ENCODE results near the gene CD6. TPM values are rescaled to one million over a fixed set of nuclear protein-coding genes. Genes with fewer than 3 reads are reported as not detected.
"Not testable (repeated sequence)": the region's sequence is repeated elsewhere in the genome, so short reads cannot be mapped to it uniquely, and the experiment has no call there.

CD6 gene
- total and polyA plus RNA-seq, 3 experiments from 2014 or later: 156 to 233 (median 229) TPM

- no peaks in the 10 kb centered on the region for H3K9me3 Mint-ChIP-seq
- H3K4me1 Mint-ChIP-seq: peaks cover 39 to 78% (median 68%) of the 10 kb centered on the region in 3 donors
- H3K4me3 ChIP-seq (ENCODE audit: low read length): no peak overlapping the region
- ChIA-PET POLR2A (interaction anchor here (0.6 to 2.3 kb wide), 4 partner anchors 10 to 36 kb away, joined by 4 to 17 read pairs (median 4); no protein-coding TSS in a partner anchor), CTCF (interaction anchor here (1.3 to 3.5 kb wide), 3 partner anchors 9 to 125 kb away, joined by 3 to 12 read pairs (median 4); no protein-coding TSS in a partner anchor)
- no peaks in the 10 kb centered on the region for H3K27me3 Mint-ChIP-seq
- H3K27ac Mint-ChIP-seq: peak overlapping the region; percentile 78 to 98 (median 93)
- no peaks in the 10 kb centered on the region for H3K36me3 Mint-ChIP-seq
- H3K27me3 ChIP-seq (ENCODE audit: insufficient read depth, low read length, poor library complexity, severe bottlenecking): no peaks in the 10 kb centered on the region
- H3K4me1 ChIP-seq (ENCODE audit: insufficient read depth, low read length): peaks cover 57% of the 10 kb centered on the region
- H3K36me3 ChIP-seq (ENCODE audit: insufficient read depth, low read length): no peaks in the 10 kb centered on the region
- no peak for DNase-seq
- no peak overlapping the region for H3K27ac ChIP-seq (ENCODE audit: low read depth, low read length)
- no peak overlapping the region for H3K4me3 Mint-ChIP-seq
- no peaks in the 10 kb centered on the region for H3K9me3 ChIP-seq (ENCODE audit: low read length)
Measured at GRCh38 chr11:61062181-61062930, 90.9 kb downstream of the CD6 start.

- H3K27me3 ChIP-seq (ENCODE audit: insufficient read depth, low read length, poor library complexity, severe bottlenecking); H3K4me3 ChIP-seq (ENCODE audit: low read length); H3K27ac ChIP-seq (ENCODE audit: low read depth, low read length); H3K9me3 ChIP-seq (ENCODE audit: low read length); H3K9me3 Mint-ChIP-seq; H3K36me3 ChIP-seq (ENCODE audit: insufficient read depth, low read length); H3K36me3 Mint-ChIP-seq; DNase-seq; H3K27me3 Mint-ChIP-seq: not testable (repeated sequence)
- ChIA-PET POLR2A (interaction anchor here (0.5 to 1.4 kb wide), 5 partner anchors 11 to 86 kb away, joined by 3 to 7 read pairs (median 3); no protein-coding TSS in a partner anchor), CTCF (interaction anchor here (0.9 to 1.5 kb wide), 7 partner anchors 12 to 237 kb away, joined by 3 to 6 read pairs (median 3); no protein-coding TSS in a partner anchor)
- Mint-ChIP-seq H3K27ac (peak overlapping the region in 6 of 8 donors; percentile 2 to 90 (median 88)), H3K4me3 (peak overlapping the region in 3 of 7 donors; percentile 32 to 87 (median 76)), H3K4me1 (peaks cover 41 to 88% (median 64%) of the 10 kb centered on the region in 3 donors)
- H3K4me1 ChIP-seq (ENCODE audit: insufficient read depth, low read length): peaks cover 66% of the 10 kb centered on the region
Measured at GRCh38 chr11:61065236-61065635, 93.8 kb downstream of the CD6 start.

GRCh38 chr11:61065955-61066638, 94.6 kb downstream of the CD6 start:
- POLR2A ChIA-PET: interaction anchor here (1.1 to 1.4 kb wide), 4 partner anchors 12 to 24 kb away, joined by 3 to 7 read pairs (median 4); no protein-coding TSS in a partner anchor
- peaks cover 42 to 89% (median 64%) of the 10 kb centered on the region in 3 donors for H3K4me1 Mint-ChIP-seq
- no peak overlapping the region for H3K27ac ChIP-seq (ENCODE audit: low read depth, low read length)
- no peak for DNase-seq
- CTCF ChIA-PET: interaction anchor here (0.7 to 1.5 kb wide), 6 partner anchors 14 to 63 kb away, joined by 3 to 6 read pairs (median 4); no protein-coding TSS in a partner anchor
- H3K4me3 Mint-ChIP-seq: peak overlapping the region in 6 of 7 donors; percentile 32 to 87 (median 70)
- no peaks in the 10 kb centered on the region for H3K9me3 Mint-ChIP-seq
- no peaks in the 10 kb centered on the region for H3K36me3 Mint-ChIP-seq
- H3K4me3 ChIP-seq (ENCODE audit: low read length): peak overlapping the region; percentile 44
- no peaks in the 10 kb centered on the region for H3K27me3 Mint-ChIP-seq
- no peaks in the 10 kb centered on the region for H3K36me3 ChIP-seq (ENCODE audit: insufficient read depth, low read length)
- H3K27ac Mint-ChIP-seq: peak overlapping the region; percentile 41 to 97 (median 88)
- no peaks in the 10 kb centered on the region for H3K9me3 ChIP-seq (ENCODE audit: low read length)
- H3K27me3 ChIP-seq (ENCODE audit: insufficient read depth, low read length, poor library complexity, severe bottlenecking): no peaks in the 10 kb centered on the region
- peaks cover 66% of the 10 kb centered on the region for H3K4me1 ChIP-seq (ENCODE audit: insufficient read depth, low read length)

GRCh38 chr11:61066645-61067044, 95.2 kb downstream of the CD6 start:
- H3K27me3 ChIP-seq (ENCODE audit: insufficient read depth, low read length, poor library complexity, severe bottlenecking): no peaks in the 10 kb centered on the region
- no peak overlapping the region for H3K4me3 ChIP-seq (ENCODE audit: low read length)
- H3K4me1 ChIP-seq (ENCODE audit: insufficient read depth, low read length): peaks cover 66% of the 10 kb centered on the region
- no peak overlapping the region for H3K27ac ChIP-seq (ENCODE audit: low read depth, low read length)
- no peaks in the 10 kb centered on the region for H3K36me3 ChIP-seq (ENCODE audit: insufficient read depth, low read length)
- Mint-ChIP-seq H3K27me3 (no peaks in the 10 kb centered on the region), H3K36me3 (peaks cover 0 to 1% (median 0%) of the 10 kb centered on the region in 3 donors), H3K9me3 (no peaks in the 10 kb centered on the region), H3K27ac (peak overlapping the region in 3 of 8 donors; percentile 4 to 89 (median 88)), H3K4me3 (no peak overlapping the region), H3K4me1 (peaks cover 44 to 89% (median 64%) of the 10 kb centered on the region in 3 donors)
- CTCF ChIA-PET: interaction anchor here (0.7 to 1.5 kb wide), 7 partner anchors 15 to 97 kb away, joined by 3 to 6 read pairs (median 4); no protein-coding TSS in a partner anchor
- no peak for DNase-seq
- POLR2A ChIA-PET: interaction anchor here (1.1 to 1.4 kb wide), 4 partner anchors 15 to 24 kb away, joined by 3 to 7 read pairs (median 4); no protein-coding TSS in a partner anchor
- H3K9me3 ChIP-seq (ENCODE audit: low read length): no peaks in the 10 kb centered on the region

GRCh38 chr11:61067782-61068446, 96.4 kb downstream of the CD6 start:
- Mint-ChIP-seq H3K36me3 (peaks cover 0 to 1% (median 0%) of the 10 kb centered on the region in 3 donors), H3K4me1 (peaks cover 40 to 88% (median 64%) of the 10 kb centered on the region in 3 donors), H3K27ac (peak overlapping the region in 4 of 8 donors; percentile 2 to 88 (median 48)), H3K9me3 (no peaks in the 10 kb centered on the region), H3K4me3 (no peak overlapping the region), H3K27me3 (no peaks in the 10 kb centered on the region)
- ChIA-PET POLR2A (interaction anchor here (0.6 to 1.1 kb wide), 2 partner anchors 11 to 13 kb away, joined by 3 to 4 read pairs; no protein-coding TSS in a partner anchor), CTCF (interaction anchor here (0.9 to 1.4 kb wide), 2 partner anchors 62 to 98 kb away, joined by 3 to 6 read pairs; no protein-coding TSS in a partner anchor)
- Histone ChIP-seq H3K27me3 (ENCODE audit: insufficient read depth, low read length, poor library complexity, severe bottlenecking) (no peaks in the 10 kb centered on the region), H3K27ac (ENCODE audit: low read depth, low read length) (no peak overlapping the region), H3K36me3 (ENCODE audit: insufficient read depth, low read length) (no peaks in the 10 kb centered on the region), H3K4me3 (ENCODE audit: low read length) (no peak overlapping the region), H3K4me1 (ENCODE audit: insufficient read depth, low read length) (peaks cover 67% of the 10 kb centered on the region), H3K9me3 (ENCODE audit: low read length) (no peaks in the 10 kb centered on the region)
- no peak for DNase-seq

- POLR2A ChIA-PET: no interaction called here
- CTCF ChIA-PET: no interaction called here
- peaks cover 37 to 82% (median 58%) of the 10 kb centered on the region in 3 donors for H3K4me1 Mint-ChIP-seq
- Histone ChIP-seq H3K4me3 (ENCODE audit: low read length) (no peak overlapping the region), H3K4me1 (ENCODE audit: insufficient read depth, low read length) (peaks cover 67% of the 10 kb centered on the region), H3K9me3 (ENCODE audit: low read length) (no peaks in the 10 kb centered on the region), H3K27ac (ENCODE audit: low read depth, low read length) (no peak overlapping the region), H3K36me3 (ENCODE audit: insufficient read depth, low read length) (no peaks in the 10 kb centered on the region), H3K27me3 (ENCODE audit: insufficient read depth, low read length, poor library complexity, severe bottlenecking) (no peaks in the 10 kb centered on the region)
- no peaks in the 10 kb centered on the region for H3K27me3 Mint-ChIP-seq
- DNase-seq: no peak
- peaks cover 0 to 1% (median 0%) of the 10 kb centered on the region in 3 donors for H3K36me3 Mint-ChIP-seq
- no peaks in the 10 kb centered on the region for H3K9me3 Mint-ChIP-seq
- peak overlapping the region in 7 of 8 donors; percentile 2 to 84 (median 49) for H3K27ac Mint-ChIP-seq
- H3K4me3 Mint-ChIP-seq: no peak overlapping the region
Measured at GRCh38 chr11:61068581-61068980, 97.1 kb downstream of the CD6 start.

- Histone ChIP-seq H3K27me3 (ENCODE audit: insufficient read depth, low read length, poor library complexity, severe bottlenecking) (no peaks in the 10 kb centered on the region), H3K36me3 (ENCODE audit: insufficient read depth, low read length) (no peaks in the 10 kb centered on the region), H3K4me1 (ENCODE audit: insufficient read depth, low read length) (peaks cover 74% of the 10 kb centered on the region), H3K9me3 (ENCODE audit: low read length) (no peaks in the 10 kb centered on the region), H3K4me3 (ENCODE audit: low read length) (no peak overlapping the region), H3K27ac (ENCODE audit: low read depth, low read length) (no peak overlapping the region)
- ChIA-PET POLR2A (no interaction called here), CTCF (interaction anchor here (1.7 to 3.2 kb wide), 2 partner anchors 27 to 98 kb away, joined by 3 to 15 read pairs; partner anchors contain the start of gene CD6)
- H3K4me3 Mint-ChIP-seq: no peak overlapping the region
- no peak for DNase-seq
- no peaks in the 10 kb centered on the region for H3K27me3 Mint-ChIP-seq
- H3K4me1 Mint-ChIP-seq: peaks cover 43 to 83% (median 66%) of the 10 kb centered on the region in 3 donors
- no peaks in the 10 kb centered on the region for H3K9me3 Mint-ChIP-seq
- H3K36me3 Mint-ChIP-seq: peaks cover 0 to 3% (median 1%) of the 10 kb centered on the region in 3 donors
- peak overlapping the region; percentile 13 to 84 (median 59) for H3K27ac Mint-ChIP-seq
Measured at GRCh38 chr11:61069427-61069826, 97.9 kb downstream of the CD6 start.
